NCI-H524 treated with DMSO at 0.1 percent for 48 hours (cell line): ENCODE results near the gene FGD1.

Experiments used
- DNase-seq: peaks from one replicate; lab custom pipeline; 2025; lab: John Stamatoyannopoulos, UW

FGD1 gene

DNA sequence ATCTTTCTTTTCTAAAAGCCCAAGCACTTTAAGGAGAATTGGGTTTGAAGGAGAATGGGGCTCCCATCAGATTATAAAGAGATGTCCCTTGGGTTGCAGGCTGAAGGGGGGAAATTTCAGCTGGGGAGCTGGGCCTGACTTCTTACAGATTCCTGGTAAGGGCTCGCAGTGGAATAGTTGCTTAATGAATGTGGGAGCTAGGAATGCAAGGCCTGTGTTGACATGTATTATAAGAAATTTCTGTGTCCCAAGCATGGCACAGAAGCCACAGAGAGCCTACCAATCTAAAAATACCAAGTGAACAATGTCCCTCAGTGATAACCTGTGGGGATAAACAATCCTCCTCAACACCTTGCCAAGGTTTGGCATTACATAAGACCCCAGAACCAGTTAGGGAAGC lies 98.9 kb downstream of the FGD1 start:
- no peak for DNase-seq
